HK-2 (cell line): ENCODE measurements around the gene GBGT1.

Source experiments
- DNase-seq: peaks from one replicate; pipeline ENCODE4 v3.0.0-alpha.2; 2018; ENCODE audit not compliant: unreplicated experiment

GBGT1 gene

DNA sequence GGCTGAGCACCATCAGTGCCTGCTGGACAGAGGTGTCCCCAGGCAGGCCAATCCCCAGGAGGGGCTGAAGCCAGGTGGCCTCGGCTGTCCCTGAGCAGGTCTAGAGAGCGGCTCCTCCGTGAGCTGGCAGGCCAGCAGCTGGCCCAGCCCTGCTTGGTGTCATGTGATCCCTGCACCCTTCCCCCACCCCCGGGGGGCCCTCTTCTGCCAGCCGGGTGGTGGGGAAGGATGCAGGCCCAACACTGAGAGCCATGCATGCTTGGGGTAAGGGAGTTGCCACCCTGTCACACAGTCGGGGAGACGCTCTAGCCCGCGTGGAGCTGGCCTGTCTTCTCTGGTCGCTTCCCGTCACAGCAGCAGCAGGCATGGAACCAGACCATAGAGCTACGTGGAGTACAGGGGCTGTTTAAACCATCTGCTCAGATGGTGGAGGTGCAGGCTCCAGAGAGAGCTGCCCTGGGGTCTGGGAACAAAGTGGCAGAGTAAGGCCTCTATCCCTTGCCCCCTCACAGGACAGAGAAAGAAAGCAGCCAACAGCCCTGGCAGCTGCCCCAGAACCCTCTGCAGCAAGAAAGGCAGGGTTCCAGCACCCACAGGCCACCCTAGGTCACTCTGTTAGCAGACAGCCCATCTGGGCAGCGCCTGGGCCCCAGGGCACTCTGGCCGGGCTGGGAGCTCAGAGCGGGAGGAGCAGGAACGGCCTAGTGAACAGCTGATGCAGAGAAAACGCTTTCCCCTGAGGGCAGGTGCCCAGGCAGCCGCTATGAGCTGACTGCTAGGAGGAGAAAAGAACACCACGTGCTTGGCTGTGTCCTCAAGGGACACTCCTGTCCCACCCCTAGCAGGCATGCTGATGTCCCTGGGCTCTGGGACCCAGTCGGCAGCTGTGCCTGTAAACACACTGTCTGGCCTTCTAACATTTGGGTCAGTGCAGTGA lies 49.5 kb downstream of the GBGT1 start:
- no peak for DNase-seq

GRCh38 chr9:133113163-133113948 lies 50.4 kb downstream of the GBGT1 start:
- DNase-seq, result peak; percentile 57

GRCh38 chr9:133112663-133113026 lies 51.1 kb downstream of the GBGT1 start:
- peak; percentile 61 for DNase-seq

GRCh38 chr9:133111808-133112662 lies 51.7 kb downstream of the GBGT1 start:
- DNase-seq, result no peak

DNA sequence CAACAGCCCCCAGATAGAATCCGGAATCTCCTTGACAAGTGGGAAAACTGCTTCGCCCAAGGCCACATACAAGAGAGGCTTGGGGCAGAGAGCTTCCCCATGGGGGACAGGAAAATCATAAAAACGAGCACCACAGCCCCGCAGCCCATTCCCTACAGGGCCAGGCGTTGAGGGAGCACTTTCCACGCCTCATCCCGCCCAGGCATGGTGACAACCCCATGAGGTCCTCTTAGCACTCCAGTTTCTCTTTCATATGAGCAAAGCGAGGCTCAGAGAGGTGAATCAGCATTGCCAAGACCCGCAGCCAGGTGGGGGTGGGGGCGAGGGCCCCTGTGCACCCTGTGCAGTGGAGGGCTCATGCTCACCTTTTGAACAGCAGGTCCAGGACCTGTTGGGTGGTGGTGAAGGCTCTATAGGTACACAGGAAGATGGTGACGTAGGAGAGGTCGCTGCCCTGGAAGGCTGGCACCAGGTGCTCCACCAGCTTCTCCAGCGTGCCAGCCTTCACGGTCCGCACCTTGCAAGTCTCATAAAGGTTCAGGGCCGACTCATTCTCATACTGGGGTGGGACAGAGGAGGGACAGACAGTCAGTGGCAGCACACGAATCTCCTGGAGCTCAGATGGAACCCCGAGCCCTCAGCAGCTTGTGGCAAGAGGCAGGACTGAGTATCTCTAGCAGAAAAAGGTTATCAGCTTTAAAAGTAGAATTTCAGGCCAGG lies 53.6 kb downstream of the GBGT1 start:
- no peak for DNase-seq

DNA sequence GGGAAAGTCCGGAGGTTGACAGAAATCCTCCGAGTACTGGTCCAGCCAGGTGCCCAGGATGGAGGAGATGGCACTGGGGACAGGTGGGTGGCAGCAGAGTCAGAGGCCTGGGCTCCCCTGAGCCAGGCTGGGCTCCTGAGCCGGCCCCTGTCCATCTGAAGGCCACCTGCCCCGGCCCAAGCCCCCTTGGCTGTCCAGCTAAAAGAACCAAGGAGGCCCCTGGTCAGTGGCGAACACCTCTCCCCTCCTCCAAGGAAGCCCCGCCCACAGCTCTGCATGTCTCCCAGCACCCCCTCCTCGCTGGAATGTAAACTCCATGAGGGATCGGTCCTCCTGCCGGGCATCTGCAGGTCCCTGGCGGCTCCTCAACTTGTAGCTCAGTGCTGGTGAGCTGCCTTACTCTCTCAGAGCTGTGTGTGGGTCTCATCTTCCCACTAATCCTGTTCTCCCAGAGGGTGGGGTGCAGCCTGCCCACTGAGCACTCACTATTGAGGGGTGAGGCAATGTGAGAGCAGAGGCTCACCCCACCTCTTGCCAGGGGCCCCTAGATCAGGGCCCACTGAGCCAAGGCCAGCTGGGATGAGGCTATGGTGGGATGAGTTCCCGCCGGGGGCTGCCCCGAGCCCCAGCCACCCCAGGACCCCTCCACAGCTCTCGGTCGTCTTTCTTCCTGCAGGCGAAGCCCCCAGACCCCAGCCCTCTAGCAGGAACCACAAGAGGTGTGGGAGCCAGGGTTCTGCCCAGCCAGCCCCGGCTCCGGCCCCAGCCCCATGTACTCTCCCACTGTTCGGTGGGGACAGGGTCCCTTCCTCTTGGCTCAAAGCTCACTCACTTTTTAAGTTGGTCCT lies 54.7 kb downstream of the GBGT1 start:
- DNase-seq, result no peak

- no peak for DNase-seq
Measured at GRCh38 chr9:133107961-133108793, 55.5 kb downstream of the GBGT1 start.

- DNase-seq, result no peak
Measured at GRCh38 chr9:133107245-133107722, 56.4 kb downstream of the GBGT1 start.

DNA sequence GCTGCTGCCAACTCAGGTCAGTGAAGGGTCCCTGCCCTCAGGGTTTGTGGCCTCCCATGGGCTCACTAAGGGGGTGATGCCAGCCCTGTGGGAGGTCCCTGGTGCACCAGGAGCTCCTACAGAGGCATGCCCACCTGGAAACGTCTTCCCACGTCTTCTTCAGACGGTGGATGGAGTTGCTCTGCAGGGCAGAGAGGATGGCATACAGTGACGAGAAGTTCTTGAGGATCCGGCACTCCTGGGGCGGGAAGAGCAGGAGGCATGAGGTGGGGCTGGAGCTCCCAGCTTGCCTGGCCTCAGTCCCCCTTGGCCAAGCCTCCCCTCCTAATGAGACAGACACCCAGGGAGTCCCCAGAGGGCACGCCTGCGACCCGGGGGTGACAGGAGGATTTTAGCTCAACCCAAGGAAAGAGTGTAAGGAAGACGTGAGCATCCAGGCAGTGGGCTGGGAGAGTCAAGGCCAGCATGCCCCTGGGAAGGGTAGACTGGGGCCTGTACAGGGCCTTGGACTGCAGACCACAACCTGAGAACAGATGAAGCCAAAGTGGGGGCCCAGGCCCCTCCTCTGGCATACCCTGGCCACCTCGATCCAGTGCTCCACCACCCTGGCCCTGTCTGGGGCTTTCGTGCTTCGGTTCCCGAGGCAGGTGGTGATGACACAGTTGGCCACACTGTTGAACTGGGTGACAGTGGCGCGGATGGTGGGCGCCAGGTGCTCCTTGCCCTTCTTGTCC lies 57.0 kb downstream of the GBGT1 start:
- DNase-seq, result no peak

DNA sequence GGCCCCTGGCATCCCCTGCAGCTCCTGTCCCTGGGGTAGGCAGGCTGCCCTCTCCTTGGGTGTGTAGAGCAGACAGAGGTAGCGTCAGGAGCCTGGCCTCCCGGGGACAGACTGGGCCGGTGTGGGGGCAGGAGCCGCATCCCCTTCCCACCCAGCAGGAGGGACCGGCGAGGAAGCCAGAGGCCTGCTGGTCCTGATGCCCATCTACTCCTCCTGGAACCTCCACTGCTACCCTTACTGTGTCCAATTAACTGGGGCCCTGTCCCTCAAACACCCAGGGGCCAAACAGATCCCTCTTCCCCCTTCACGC lies 58.3 kb downstream of the GBGT1 start:
- no peak for DNase-seq

DNA sequence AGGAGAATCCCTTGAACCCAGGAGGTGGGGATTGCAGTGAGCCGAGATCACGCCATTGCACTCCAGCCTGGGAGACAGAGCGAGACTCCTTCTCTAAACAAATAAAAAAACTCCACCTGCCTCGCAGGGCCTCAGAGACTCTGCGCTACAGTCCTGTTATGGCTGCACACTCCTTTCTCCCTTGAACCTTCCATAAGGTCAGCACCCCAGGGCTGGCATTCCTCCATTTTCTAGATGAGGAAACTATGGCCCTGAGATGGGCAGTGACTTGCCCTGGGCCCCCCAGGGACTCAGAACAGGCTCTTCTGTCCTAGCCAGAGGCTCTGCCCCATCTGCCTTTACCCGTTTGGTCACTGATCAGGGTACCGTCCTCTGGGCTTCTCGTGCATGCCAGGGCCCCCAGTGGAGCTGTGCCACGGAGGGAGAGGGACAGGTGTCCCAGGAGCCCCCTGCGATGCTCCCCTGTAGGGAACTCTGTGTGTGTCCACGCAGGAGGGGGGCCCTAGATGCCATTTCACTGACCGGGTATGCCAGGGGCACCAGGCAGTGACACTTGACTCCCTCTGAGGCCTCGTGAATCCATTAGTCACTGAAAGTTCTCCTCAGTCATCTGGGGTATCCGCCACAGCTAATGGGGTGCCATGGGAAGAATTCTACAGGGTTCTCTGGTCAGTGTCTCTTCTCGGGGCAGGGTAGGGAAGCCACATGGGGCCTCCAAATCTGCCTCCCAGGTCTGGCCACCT lies 58.8 kb downstream of the GBGT1 start:
- no peak for DNase-seq

DNA sequence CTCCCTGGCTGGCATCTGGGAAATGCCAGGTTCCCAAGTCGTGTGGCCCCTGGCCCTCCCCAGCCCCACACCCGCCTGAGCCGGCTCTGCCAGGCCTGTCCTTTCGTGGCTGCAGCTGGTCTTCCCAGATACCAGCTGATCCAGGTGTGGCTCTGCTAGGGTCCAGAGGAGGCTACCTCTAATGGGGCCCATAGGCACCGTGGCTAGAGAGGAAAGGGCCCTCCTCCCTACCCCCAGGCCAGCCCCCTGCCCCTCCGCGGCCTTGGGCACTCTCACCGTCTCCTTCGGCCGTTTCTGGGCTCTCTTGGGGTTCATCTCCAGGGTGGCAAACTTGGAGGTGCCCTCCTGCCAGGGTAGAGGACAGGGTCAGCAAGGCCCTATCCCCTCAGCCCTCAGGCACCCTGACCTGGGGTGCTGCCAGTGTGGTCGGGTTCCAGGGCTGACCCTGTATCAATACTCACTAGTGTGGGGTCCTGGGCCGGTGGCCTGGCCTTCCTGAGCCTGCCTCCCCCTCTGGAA lies 59.7 kb downstream of the GBGT1 start:
- DNase-seq, result no peak

GRCh38 chr9:133103183-133103986 lies 60.3 kb downstream of the GBGT1 start:
- DNase-seq, result peak; percentile 58
